ENCODE data around the gene TMEM141.

DNA sequence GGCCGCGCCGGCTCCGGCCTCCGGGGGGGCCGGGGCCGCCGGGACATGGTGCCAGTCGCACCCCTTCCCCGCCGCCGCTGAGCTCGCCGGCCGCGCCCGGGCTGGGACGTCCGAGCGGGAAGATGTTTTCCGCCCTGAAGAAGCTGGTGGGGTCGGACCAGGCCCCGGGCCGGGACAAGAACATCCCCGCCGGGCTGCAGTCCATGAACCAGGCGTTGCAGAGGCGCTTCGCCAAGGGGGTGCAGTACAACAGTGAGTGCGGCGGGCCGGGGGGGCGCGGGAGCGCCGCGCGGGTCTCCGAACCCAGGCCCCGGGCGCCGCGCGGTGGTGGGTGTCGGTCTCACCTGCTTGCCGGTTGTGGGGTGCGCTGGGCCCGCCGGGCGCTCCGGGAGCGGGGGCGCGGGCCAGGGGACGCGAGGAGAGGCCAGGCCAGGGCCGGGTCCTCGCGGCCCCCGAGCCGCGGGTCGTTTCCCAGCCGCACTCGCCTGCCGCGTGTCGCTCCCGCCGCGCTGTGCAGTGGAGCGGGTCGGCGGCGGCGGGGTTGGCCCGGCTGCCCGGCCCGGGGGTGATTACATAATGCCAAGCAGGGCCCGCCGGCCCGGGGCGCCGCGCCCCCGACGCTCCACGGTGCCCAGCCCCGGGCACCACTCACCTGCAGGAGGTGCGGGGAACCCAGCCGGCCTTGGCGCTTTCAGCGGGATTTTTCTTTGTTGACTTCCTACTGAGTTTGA lies 17.1 kb downstream of the TMEM141 start:
- TF ChIP-seq, protein P1, sequence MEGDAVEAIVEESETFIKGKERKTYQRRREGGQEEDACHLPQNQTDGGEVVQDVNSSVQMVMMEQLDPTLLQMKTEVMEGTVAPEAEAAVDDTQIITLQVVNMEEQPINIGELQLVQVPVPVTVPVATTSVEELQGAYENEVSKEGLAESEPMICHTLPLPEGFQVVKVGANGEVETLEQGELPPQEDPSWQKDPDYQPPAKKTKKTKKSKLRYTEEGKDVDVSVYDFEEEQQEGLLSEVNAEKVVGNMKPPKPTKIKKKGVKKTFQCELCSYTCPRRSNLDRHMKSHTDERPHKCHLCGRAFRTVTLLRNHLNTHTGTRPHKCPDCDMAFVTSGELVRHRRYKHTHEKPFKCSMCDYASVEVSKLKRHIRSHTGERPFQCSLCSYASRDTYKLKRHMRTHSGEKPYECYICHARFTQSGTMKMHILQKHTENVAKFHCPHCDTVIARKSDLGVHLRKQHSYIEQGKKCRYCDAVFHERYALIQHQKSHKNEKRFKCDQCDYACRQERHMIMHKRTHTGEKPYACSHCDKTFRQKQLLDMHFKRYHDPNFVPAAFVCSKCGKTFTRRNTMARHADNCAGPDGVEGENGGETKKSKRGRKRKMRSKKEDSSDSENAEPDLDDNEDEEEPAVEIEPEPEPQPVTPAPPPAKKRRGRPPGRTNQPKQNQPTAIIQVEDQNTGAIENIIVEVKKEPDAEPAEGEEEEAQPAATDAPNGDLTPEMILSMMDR (IDR thresholded peaks at IDR 0.05; ENCODE audit: borderline replicate concordance, extremely low read depth, low read length, poor library complexity, severe bottlenecking), result peak; percentile 11
- no peak for TF ChIP-seq EZH2 (IDR thresholded peaks at IDR 0.05; ENCODE audit: borderline replicate concordance, low read depth, low read length, severe bottlenecking)
